Muscle layer of duodenum (tissue), 2 donors: ENCODE results near the gene PLK1.
A peak's percentile ranks its signal among the peaks of the same experiment; 100 is the strongest.

ENCODE experiments used
- H3K27ac ChIP-seq: one replicate; pipeline ENCODE4 v1.7.0; 2013; ENCODE audit warnings: mild to moderate bottlenecking, low read length
- H3K27me3 ChIP-seq: one replicate; pipeline ENCODE4 v1.7.0; 2013; ENCODE audit warnings: low read depth, mild to moderate bottlenecking, control low read depth, low read length
- H3K36me3 ChIP-seq, 2 donors: one replicate each; pipeline ENCODE4 v1.7.0; 2013; ENCODE audit warnings: low read length in 2 of 2, control low read depth in 1 of 2, mild to moderate bottlenecking in 1 of 2; ENCODE audit not compliant: insufficient read depth in 2 of 2, control insufficient read depth in 1 of 2
- H3K4me1 ChIP-seq, 2 donors: one replicate each; pipeline ENCODE4 v1.7.0; 2013; ENCODE audit warnings: low read length in 2 of 2, mild to moderate bottlenecking in 2 of 2, control low read depth in 1 of 2, moderate library complexity in 1 of 2; ENCODE audit not compliant: insufficient read depth in 2 of 2, control insufficient read depth in 1 of 2
- H3K4me3 ChIP-seq, 2 donors: one replicate each; pipeline ENCODE4 v1.7.0; 2013; ENCODE audit warnings: low read length in 2 of 2, low read depth in 1 of 2, mild to moderate bottlenecking in 1 of 2
- H3K9me3 ChIP-seq, 2 donors: one replicate each; pipeline ENCODE4 v1.7.0; 2013; ENCODE audit warnings: low read length in 2 of 2, control low read depth in 1 of 2, mild to moderate bottlenecking in 1 of 2; ENCODE audit not compliant: control insufficient read depth in 1 of 2
- donor health status: healthy.

PLK1 gene

DNA sequence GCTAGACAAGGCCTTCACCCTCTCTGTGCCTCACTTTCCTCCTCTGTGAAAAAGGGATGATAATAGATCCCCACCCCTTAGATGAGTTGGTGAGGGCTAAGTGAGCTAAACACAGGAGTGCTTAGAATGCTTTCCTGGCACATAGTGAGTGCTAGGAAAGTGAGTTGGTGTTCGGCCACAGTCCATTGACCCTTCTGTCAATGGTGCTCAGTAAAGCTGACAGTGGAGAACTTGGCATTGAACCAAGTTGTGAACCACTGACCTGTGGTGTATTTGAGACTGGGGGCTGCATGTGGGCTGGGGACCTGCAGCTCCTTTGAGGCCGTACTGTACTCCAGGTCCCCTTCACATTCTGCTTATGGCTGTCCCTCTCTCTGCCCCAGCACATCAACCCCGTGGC is 4.8 kb downstream of the PLK1 start:
- no peaks in the 10 kb centered on the region for H3K9me3 ChIP-seq
- peaks cover 0 to 8% of the 10 kb centered on the region in 2 donors for H3K4me1 ChIP-seq
- H3K27ac ChIP-seq: no peak overlapping the region
- H3K36me3 ChIP-seq: peaks cover 16 to 50% of the 10 kb centered on the region in 2 donors
- H3K4me3 ChIP-seq: no peak overlapping the region
- no peaks in the 10 kb centered on the region for H3K27me3 ChIP-seq

DNA sequence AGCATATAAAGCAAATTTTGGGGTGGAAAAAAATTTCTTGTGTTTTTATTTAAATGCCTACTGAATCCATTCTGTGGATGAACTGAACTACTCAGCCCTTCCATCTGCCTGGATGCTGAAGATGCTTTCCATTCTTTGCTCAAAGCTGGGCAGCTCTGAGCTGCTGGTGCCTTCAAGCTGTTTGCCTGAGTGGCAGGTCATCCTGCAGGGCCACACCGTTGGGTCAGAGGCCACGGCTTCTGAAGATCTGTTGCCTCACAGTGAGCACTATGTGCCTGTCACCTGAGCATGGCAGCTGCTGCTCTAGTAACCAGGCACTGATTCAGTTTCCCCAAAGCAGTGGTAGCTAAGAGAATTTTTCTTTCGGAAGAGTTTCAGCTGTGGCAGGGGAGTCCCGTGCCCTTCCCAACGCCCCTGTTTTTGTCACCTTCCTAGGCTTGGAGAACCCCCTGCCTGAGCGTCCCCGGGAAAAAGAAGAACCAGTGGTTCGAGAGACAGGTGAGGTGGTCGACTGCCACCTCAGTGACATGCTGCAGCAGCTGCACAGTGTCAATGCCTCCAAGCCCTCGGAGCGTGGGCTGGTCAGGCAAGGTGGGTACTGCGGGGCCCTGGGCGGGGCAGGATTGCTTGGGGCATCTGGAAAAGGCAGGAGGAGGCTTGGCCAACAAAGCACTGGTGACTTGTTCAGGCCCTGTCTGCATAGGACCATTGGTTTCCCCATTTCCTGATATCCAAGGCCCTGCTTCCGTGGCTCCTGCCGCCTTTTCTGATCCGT is 8.5 kb downstream of the PLK1 start:
- no peaks in the 10 kb centered on the region for H3K4me1 ChIP-seq
- H3K9me3 ChIP-seq: no peaks in the 10 kb centered on the region
- H3K27ac ChIP-seq: no peak overlapping the region
- no peak overlapping the region for H3K4me3 ChIP-seq
- no peaks in the 10 kb centered on the region for H3K27me3 ChIP-seq
- H3K36me3 ChIP-seq: peaks cover 38 to 68% of the 10 kb centered on the region in 2 donors

GRCh38 chr16:23689442-23690187 is 10.9 kb downstream of the PLK1 start:
- Histone ChIP-seq H3K4me3 (no peak overlapping the region), H3K27me3 (no peaks in the 10 kb centered on the region)

DNA sequence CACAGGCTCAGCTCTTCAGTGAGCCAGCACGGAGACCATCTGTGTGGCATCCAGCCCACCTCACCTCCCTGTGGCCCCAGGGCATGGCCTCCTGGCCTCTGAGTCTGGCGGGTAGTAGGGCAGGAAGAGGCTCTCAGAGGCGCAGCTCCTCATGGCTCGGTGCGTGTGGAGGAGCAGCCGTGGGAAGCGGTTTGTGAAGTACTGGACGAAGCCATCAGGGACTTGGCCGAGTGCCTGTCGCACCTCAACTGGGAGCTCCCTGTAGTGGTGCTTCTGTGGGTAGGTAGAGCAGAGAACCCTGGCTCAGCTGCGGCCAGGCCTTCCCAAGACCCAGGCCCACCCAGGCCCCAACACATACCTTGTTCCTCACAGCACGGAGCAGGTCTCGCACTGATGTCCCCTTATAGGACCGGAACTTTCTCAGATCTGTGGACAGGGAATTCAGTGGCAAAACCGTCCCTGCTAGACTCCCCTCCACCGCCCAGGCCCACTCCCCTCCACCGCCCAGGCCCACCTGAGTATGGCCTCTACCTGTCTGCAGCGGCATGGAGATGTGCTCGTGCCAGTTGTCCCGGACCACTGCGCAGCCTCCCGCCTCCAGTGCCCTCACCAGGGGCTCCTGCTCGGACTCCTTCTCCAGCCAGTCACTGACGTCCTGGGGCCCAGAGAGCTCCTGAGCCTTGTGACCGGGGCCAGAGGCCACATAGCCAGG is 12.2 kb downstream of the PLK1 start:
- peaks cover 38 to 45% of the 10 kb centered on the region in 2 donors for H3K36me3 ChIP-seq

More at GRCh38 chr16:23689442-23690187, 10.9 kb downstream of the PLK1 start:
- Histone ChIP-seq H3K36me3 (peaks cover 38 to 54% of the 10 kb centered on the region in 2 donors), H3K9me3 (no peaks in the 10 kb centered on the region), H3K4me1 (no peaks in the 10 kb centered on the region), H3K27ac (no peak overlapping the region)

DNA sequence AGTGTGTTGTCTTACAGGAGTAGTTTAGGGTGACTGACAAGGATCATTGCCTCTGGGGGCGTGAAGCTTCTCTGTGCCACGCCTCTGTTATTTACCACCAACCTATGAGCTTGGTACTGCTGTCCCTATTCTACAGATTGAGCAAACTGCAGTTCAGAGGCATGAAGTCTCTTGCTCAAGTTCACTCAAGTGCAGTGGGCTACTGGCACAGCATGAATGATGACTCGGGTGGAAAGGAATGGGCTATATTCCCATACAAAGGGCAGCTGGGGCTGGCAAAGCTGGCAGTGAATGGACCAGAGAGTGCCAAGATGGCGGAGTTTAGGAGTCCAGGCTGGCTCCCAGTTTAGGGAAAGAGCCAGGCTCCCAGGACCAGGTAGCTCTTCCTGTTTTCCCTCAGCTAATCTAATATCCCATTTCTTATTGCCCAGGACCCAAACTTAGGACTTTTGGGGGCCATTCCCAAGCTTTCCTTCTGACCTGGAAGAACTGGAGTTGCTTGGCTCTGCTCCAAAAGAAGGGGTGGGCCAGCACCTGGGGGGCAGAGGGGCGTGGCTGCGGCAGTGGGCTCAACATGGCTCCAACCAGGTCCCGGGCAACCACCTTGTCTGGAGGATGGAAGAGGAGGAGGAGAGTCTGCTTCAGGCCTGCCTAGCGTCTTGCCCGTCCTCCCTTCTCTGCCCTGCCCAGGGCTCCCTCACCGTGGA is 12.9 kb downstream of the PLK1 start:
- H3K4me1 ChIP-seq: no peaks in the 10 kb centered on the region
- H3K27me3 ChIP-seq: no peaks in the 10 kb centered on the region
- no peak overlapping the region for H3K27ac ChIP-seq
- H3K4me3 ChIP-seq: no peak overlapping the region
- H3K36me3 ChIP-seq: peaks cover 38 to 45% of the 10 kb centered on the region in 2 donors
- no peaks in the 10 kb centered on the region for H3K9me3 ChIP-seq

More for the DNA sequence above, 12.2 kb downstream of the PLK1 start:
- H3K4me1 ChIP-seq: no peaks in the 10 kb centered on the region
- H3K4me3 ChIP-seq: no peak overlapping the region
- H3K27ac ChIP-seq: no peak overlapping the region
- no peaks in the 10 kb centered on the region for H3K27me3 ChIP-seq
- no peaks in the 10 kb centered on the region for H3K9me3 ChIP-seq

- H3K4me1 ChIP-seq: no peaks in the 10 kb centered on the region
- H3K4me3 ChIP-seq: no peak overlapping the region
- H3K27me3 ChIP-seq: no peaks in the 10 kb centered on the region
- no peaks in the 10 kb centered on the region for H3K9me3 ChIP-seq
- peaks cover 33 to 40% of the 10 kb centered on the region in 2 donors for H3K36me3 ChIP-seq
- H3K27ac ChIP-seq: no peak overlapping the region
These were observed 13.6 kb downstream of the PLK1 start for GRCh38 chr16:23692190-23692837.

DNA sequence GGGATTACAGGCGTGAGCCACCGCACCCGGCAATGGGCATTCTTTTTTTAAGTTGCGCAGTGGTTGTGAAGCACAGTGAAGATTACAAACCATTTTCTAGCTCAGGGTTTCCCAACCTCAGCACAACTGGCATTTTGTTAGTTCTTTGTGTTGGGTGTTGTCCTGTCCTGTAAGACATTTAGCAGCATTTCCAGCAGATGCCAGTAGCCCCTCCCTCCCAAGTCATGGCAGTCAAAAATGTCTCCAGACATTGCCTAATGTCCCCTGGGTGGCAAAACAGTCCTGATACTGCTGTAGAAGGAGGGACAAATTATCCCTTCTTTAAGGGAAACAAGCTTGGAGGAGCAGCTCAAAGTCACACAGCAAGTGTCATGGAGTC is 15.6 kb downstream of the PLK1 start:
- Histone ChIP-seq H3K9me3 (no peaks in the 10 kb centered on the region), H3K4me1 (no peaks in the 10 kb centered on the region), H3K36me3 (peaks cover 16 to 21% of the 10 kb centered on the region in 2 donors), H3K27ac (no peak overlapping the region), H3K4me3 (no peak overlapping the region), H3K27me3 (no peaks in the 10 kb centered on the region)

GRCh38 chr16:23694644-23695373 is 16.1 kb downstream of the PLK1 start:
- H3K27ac ChIP-seq: no peak overlapping the region
- H3K27me3 ChIP-seq: no peaks in the 10 kb centered on the region
- no peaks in the 10 kb centered on the region for H3K9me3 ChIP-seq
- H3K4me3 ChIP-seq: peak overlapping the region; percentile 30 to 46
- H3K4me1 ChIP-seq: no peaks in the 10 kb centered on the region
- peaks cover 11 to 15% of the 10 kb centered on the region in 2 donors for H3K36me3 ChIP-seq

GRCh38 chr16:23695756-23696155 is 17.1 kb downstream of the PLK1 start:
- Histone ChIP-seq H3K4me1 (no peaks in the 10 kb centered on the region), H3K9me3 (no peaks in the 10 kb centered on the region), H3K27ac (no peak overlapping the region), H3K4me3 (no peak overlapping the region), H3K36me3 (peaks cover 3 to 6% of the 10 kb centered on the region in 2 donors), H3K27me3 (no peaks in the 10 kb centered on the region)

- peaks cover 0 to 4% of the 10 kb centered on the region in 2 donors for H3K9me3 ChIP-seq
- H3K27me3 ChIP-seq: no peaks in the 10 kb centered on the region
- H3K36me3 ChIP-seq: no peaks in the 10 kb centered on the region
- no peak overlapping the region for H3K4me3 ChIP-seq
- H3K4me1 ChIP-seq: no peaks in the 10 kb centered on the region
- H3K27ac ChIP-seq: peak overlapping the region; percentile 56
These were observed 20.4 kb downstream of the PLK1 start for GRCh38 chr16:23699100-23699499.
